Liver (tissue), 3 donors: ENCODE data around the gene ZKSCAN1.

Experiments used
- EGR1 ChIP-seq, 2 donors: IDR thresholded peaks; 2 replicates each; pipeline ENCODE4 v1.6.1; 2016 to 2018; ENCODE audit warnings: antibody characterized with exemption in 2 of 2, low read depth in 2 of 2
- FOXA1 ChIP-seq: IDR thresholded peaks from 2 replicates; pipeline ENCODE4 v1.6.1; 2016; ENCODE audit warnings: antibody characterized with exemption
- FOXA2 ChIP-seq: IDR thresholded peaks from 2 replicates; pipeline ENCODE4 v1.6.1; 2016; ENCODE audit warnings: antibody characterized with exemption
- HNF4A ChIP-seq, 2 donors: conservative IDR thresholded peaks; 2 replicates each; pipeline ENCODE4 v1.6.1; 2016; ENCODE audit warnings: antibody characterized with exemption in 2 of 2, mild to moderate bottlenecking in 2 of 2
- RAD21 ChIP-seq, 2 donors: IDR thresholded peaks; 2 replicates each; pipeline ENCODE4 v1.6.1; 2016; ENCODE audit warnings: antibody characterized with exemption in 2 of 2, mild to moderate bottlenecking in 2 of 2
- RXRA ChIP-seq, 2 donors: IDR thresholded peaks; 2 replicates each; pipeline ENCODE4 v1.6.1; 2017 to 2018; ENCODE audit warnings: antibody characterized with exemption in 2 of 2, mild to moderate bottlenecking in 1 of 2
- SP1 ChIP-seq: IDR thresholded peaks from 2 replicates; pipeline ENCODE4 v1.6.1; 2018; ENCODE audit warnings: antibody characterized with exemption, mild to moderate bottlenecking
- TAF1 ChIP-seq: conservative IDR thresholded peaks from 2 replicates; pipeline ENCODE4 v1.6.1; 2016; ENCODE audit warnings: antibody characterized with exemption, mild to moderate bottlenecking
- YY1 ChIP-seq: IDR thresholded peaks from 2 replicates; pipeline ENCODE4 v1.6.1; 2016; ENCODE audit warnings: antibody characterized with exemption, mild to moderate bottlenecking
- TF ChIP-seq, protein P1 (sequence below): fragments of 150-350 bp; IDR thresholded peaks from 2 replicates; pipeline ENCODE4 v1.5.1; 2017; ENCODE audit warnings: improper control_type of control experiment, low read depth, low read length; ENCODE audit not compliant: missing input control
- TF ChIP-seq, protein P2 (sequence below): IDR thresholded peaks from 2 replicates; pipeline ENCODE4 v1.6.1; 2016; ENCODE audit warnings: antibody characterized with exemption
- TF ChIP-seq, protein P3 (sequence below): IDR thresholded peaks from 2 replicates; pipeline ENCODE4 v1.6.1; 2016; ENCODE audit warnings: antibody characterized with exemption
- TF ChIP-seq, protein P4 (sequence below): IDR thresholded peaks from 2 replicates; pipeline ENCODE4 v1.6.1; 2016; ENCODE audit warnings: antibody characterized with exemption, mild to moderate bottlenecking
- TF ChIP-seq, protein P5 (sequence below): IDR thresholded peaks from 2 replicates; pipeline ENCODE4 v1.6.1; 2016; ENCODE audit warnings: antibody characterized with exemption
- donor health status: healthy.
- donor health status: healthy.

DNA sequence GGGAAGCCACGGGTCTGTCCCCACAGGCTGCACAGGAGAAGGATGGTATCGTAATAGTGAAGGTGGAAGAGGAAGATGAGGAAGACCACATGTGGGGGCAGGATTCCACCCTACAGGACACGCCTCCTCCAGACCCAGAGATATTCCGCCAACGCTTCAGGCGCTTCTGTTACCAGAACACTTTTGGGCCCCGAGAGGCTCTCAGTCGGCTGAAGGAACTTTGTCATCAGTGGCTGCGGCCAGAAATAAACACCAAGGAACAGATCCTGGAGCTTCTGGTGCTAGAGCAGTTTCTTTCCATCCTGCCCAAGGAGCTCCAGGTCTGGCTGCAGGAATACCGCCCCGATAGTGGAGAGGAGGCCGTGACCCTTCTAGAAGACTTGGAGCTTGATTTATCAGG is 8.1 kb downstream of the ZKSCAN1 start:
- TF ChIP-seq, protein P1, sequence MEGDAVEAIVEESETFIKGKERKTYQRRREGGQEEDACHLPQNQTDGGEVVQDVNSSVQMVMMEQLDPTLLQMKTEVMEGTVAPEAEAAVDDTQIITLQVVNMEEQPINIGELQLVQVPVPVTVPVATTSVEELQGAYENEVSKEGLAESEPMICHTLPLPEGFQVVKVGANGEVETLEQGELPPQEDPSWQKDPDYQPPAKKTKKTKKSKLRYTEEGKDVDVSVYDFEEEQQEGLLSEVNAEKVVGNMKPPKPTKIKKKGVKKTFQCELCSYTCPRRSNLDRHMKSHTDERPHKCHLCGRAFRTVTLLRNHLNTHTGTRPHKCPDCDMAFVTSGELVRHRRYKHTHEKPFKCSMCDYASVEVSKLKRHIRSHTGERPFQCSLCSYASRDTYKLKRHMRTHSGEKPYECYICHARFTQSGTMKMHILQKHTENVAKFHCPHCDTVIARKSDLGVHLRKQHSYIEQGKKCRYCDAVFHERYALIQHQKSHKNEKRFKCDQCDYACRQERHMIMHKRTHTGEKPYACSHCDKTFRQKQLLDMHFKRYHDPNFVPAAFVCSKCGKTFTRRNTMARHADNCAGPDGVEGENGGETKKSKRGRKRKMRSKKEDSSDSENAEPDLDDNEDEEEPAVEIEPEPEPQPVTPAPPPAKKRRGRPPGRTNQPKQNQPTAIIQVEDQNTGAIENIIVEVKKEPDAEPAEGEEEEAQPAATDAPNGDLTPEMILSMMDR, result no peak
- TF ChIP-seq, protein P2, sequence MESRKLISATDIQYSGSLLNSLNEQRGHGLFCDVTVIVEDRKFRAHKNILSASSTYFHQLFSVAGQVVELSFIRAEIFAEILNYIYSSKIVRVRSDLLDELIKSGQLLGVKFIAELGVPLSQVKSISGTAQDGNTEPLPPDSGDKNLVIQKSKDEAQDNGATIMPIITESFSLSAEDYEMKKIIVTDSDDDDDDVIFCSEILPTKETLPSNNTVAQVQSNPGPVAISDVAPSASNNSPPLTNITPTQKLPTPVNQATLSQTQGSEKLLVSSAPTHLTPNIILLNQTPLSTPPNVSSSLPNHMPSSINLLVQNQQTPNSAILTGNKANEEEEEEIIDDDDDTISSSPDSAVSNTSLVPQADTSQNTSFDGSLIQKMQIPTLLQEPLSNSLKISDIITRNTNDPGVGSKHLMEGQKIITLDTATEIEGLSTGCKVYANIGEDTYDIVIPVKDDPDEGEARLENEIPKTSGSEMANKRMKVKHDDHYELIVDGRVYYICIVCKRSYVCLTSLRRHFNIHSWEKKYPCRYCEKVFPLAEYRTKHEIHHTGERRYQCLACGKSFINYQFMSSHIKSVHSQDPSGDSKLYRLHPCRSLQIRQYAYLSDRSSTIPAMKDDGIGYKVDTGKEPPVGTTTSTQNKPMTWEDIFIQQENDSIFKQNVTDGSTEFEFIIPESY, result no peak
- TF ChIP-seq FOXA1 (no peak), TAF1 (no peak), FOXA2 (no peak), EGR1 (IDR thresholded peaks at IDR 0.05; ENCODE audit: low read depth in 2 of 2) (no peak), YY1 (no peak), HNF4A (conservative IDR thresholded peaks at IDR 0.05) (no peak), RXRA (IDR thresholded peaks at IDR 0.05) (no peak), SP1 (no peak), RAD21 (IDR thresholded peaks at IDR 0.05) (no peak)
- TF ChIP-seq, protein P3, sequence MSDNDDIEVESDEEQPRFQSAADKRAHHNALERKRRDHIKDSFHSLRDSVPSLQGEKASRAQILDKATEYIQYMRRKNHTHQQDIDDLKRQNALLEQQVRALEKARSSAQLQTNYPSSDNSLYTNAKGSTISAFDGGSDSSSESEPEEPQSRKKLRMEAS, result no peak
- TF ChIP-seq, protein P4, sequence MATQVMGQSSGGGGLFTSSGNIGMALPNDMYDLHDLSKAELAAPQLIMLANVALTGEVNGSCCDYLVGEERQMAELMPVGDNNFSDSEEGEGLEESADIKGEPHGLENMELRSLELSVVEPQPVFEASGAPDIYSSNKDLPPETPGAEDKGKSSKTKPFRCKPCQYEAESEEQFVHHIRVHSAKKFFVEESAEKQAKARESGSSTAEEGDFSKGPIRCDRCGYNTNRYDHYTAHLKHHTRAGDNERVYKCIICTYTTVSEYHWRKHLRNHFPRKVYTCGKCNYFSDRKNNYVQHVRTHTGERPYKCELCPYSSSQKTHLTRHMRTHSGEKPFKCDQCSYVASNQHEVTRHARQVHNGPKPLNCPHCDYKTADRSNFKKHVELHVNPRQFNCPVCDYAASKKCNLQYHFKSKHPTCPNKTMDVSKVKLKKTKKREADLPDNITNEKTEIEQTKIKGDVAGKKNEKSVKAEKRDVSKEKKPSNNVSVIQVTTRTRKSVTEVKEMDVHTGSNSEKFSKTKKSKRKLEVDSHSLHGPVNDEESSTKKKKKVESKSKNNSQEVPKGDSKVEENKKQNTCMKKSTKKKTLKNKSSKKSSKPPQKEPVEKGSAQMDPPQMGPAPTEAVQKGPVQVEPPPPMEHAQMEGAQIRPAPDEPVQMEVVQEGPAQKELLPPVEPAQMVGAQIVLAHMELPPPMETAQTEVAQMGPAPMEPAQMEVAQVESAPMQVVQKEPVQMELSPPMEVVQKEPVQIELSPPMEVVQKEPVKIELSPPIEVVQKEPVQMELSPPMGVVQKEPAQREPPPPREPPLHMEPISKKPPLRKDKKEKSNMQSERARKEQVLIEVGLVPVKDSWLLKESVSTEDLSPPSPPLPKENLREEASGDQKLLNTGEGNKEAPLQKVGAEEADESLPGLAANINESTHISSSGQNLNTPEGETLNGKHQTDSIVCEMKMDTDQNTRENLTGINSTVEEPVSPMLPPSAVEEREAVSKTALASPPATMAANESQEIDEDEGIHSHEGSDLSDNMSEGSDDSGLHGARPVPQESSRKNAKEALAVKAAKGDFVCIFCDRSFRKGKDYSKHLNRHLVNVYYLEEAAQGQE, result no peak
- TF ChIP-seq, protein P5, sequence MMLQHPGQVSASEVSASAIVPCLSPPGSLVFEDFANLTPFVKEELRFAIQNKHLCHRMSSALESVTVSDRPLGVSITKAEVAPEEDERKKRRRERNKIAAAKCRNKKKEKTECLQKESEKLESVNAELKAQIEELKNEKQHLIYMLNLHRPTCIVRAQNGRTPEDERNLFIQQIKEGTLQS, result no peak
